G401 (cell line): ENCODE results near the gene JDP2. TPM values are rescaled to one million over a fixed set of nuclear protein-coding genes. Genes with fewer than 3 reads are reported as not detected.

Source experiments
- DNase-seq: peaks from one replicate; pipeline ENCODE4 v3.0.0-alpha.2; 2015; ENCODE audit warnings: low spot score
- in situ Hi-C: cut with HindIII; loops from 2 replicates; pipeline ENCODE4 v1.10.0; 2016; ENCODE audit warnings: low sequenced_read_pairs, mixed read lengths
- total RNA-seq: library from RNA; depleted of rRNA; stranded (reverse); fragments of >200 nt; shearing (Covaris generic); gene quantifications from 2 replicates; pipeline ENCODE4 v1.2.3, GENCODE V29; 2014

Gene JDP2
- total RNA-seq, 1 experiment from 2014 or later, result 37.4 TPM

DNA sequence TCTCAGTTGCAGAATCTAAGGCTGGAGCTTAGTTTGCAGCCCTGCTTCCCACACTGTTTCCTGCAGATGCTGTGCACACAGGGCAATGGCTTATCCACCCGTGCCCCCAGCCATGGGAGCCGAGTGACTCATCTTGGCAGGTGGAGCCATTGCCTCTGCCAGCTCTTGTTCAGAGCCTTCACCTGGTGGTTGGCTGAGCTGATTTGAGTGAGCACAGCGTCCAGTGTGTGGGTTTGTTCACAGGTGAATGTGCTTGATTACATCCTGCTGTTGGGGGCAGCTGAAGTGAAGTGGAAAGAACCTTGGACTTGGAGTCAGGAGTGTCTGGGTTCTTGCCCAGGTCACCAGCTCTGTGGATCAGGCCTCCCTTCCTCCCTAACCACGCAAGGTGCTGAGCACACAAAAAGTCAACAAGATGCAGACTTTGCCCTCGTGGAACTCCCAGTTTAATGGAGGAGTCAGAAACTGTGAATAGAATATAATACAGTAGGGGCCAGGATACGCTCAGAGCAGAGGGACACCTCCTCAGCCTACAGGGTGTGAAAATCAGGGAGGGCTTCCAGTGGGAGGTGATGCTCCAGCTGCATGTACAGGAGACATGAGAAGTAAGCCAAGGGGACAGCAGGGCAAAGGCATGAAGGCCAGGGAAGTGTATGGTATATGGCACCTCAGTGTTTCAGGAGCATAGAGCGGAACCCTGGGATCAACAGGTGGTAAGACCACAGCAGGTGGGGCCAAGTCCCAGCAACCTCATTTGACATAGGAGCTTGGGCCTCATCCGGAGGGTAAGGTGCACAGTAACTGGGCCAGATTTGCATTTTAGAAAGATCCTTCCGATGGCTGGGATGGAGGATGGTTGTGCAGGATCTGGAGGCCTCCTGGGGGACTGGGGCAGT is 22.8 kb downstream of the JDP2 start:
- in situ Hi-C loops, result no loop called here
- peak; percentile 86 for DNase-seq

DNA sequence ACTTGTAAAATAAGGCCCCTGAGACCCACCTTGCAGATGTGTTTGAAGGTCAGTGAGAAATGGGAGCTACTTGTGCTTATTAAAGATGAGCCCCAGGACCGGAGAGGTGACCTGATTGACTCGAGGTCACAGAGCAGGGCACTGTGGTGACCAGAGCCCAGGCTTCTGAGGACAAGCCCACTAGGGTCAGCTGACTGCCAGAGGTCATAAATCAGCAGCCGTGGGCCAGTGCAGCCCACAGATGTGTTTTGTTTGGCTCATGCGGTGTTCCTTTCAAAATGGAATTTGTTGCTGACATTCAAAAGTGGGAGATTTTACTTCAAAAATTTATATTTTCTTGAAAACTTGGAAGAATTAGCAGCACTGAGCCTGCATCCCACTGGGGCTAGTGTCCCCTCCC is 24.5 kb downstream of the JDP2 start:
- no peak for DNase-seq
- in situ Hi-C loops, result no loop called here

DNA sequence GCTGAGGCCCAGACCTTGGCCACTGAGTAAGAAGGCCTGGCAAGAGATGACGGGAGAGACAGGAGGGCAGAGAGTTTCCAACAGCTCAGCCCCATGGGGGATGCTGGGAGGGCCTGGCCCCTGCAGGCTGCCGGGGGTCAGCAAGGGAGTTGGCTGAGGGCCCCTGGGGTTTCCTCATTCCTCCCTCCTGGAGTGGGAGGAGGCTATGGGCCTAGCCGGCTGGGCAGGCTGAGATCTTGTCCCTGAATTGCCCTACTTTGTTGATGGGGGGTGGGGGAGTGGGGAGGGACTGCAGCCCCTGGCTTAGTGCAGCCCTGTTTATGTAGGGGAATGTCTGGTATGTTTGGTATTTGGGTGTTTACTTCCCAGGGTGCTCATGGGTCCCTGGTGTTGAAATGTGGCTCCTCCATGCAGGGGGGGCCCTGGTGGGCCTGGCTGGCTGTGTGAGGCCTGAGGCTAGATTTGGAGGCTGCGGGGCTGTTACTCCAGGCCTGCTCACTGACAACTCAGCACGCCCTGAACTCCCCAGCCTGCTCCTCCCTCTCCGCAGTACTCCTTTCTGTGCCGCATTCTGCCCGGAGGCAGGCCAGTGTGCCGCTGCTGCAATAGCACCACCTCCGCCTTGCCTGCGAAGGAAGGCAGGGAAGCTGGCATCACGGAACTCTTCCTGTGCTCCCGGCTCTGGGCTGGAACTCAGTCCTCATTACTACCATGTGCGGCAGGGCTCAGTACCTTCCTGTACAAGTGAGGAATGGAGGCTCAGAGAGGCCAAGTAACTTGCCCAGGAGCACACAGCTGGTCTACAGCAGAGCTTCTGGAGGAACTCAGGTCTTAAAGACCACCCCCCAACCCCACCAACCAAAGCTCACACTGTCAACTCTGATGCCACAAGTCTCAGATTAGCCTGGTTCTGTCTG is 25.3 kb downstream of the JDP2 start:
- in situ Hi-C loops, result no loop called here
- no peak for DNase-seq

DNA sequence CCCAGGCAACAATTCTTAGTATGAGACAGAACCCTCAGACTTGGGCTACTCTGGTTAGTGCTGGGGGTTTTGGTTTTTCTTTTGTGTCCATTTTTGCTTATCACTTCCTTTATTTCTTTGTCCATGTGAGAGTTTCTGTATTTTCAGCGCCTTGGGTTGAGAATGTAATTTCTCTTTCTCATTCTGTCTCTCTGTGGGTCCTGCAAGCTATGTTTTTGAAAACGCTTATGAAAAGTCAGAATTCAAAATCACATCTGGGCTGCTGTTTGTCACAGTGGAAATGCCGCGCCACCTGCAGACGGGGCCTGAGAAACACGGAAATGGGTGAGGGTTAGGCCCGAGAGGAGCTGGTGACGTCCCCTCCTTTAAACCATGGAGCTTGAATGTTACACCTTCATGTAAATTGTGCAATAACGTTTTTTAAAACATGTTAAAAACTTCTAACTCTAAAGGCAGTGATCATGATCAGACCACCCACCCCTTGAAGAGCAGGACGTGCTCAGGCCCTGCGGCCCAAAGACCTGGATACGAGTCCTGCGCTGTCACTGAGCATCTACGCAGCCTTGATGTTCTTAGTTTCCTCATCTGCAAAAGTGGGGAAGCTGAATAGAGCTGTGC is 26.1 kb downstream of the JDP2 start:
- in situ Hi-C loops, result no loop called here
- DNase-seq, result no peak

DNA sequence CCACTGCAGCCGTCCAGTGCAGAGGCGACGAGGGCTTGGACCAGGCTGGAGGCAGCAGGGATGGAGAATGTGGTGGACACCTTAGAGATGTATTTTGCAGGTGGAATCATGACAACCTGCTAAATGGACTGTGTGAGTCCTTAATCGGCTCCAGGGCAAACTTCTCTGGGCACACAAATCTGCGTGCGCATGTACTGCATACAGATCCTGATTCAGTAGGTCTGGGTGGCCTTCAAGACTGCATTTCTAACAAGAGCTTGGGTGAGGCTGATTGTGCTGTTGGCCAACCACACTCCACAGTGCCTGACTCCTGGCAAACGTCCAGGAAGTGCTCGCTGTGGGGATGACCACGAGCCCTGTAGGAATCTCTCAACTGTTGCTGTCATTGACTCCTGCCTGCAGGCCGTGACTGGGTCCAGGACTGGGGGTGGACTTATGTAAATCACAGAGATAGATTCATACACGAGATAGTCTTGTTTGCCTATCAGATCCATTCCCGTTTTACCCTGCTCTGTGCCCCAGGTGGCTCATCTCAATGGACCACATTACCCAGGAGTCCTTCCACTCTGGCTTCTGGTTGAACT is 27.2 kb downstream of the JDP2 start:
- peak; percentile 56 for DNase-seq
- in situ Hi-C loops, result no loop called here

- no peak for DNase-seq
- in situ Hi-C loops, result no loop called here
These were observed 28.5 kb downstream of the JDP2 start for GRCh38 chr14:75456069-75456996.

GRCh38 chr14:75456997-75457335 is 29.1 kb downstream of the JDP2 start:
- no peak for DNase-seq
- in situ Hi-C loops, result no loop called here

DNA sequence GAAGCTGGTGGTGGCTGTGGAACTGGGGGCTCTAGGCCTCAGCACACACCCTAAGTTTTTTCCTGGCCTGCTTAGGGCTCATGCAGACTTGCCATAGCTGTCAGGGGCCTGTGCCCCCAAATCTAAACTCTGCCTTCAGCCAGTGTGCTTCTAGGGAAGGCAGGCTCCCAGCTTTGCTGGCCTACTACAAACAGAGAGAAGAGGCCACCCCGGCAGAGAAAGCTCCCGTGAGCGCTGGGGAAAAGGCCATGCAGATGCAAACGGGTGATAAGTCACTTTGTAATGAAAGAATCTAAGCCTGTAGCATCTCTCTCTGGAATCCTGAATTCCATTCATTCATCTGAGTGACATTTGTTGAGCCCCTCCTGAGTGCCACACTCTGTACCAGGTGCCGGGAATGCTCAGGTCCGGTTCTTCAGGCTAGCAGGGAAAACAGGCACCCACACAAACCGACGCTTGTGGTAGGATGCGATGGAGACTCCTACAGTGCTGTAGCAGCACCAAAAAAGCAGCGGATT is 29.9 kb downstream of the JDP2 start:
- in situ Hi-C loops, result no loop called here
- DNase-seq, result no peak

- in situ Hi-C loops, result no loop called here
- DNase-seq, result no peak
These were observed 30.5 kb downstream of the JDP2 start for GRCh38 chr14:75458305-75458704.

DNA sequence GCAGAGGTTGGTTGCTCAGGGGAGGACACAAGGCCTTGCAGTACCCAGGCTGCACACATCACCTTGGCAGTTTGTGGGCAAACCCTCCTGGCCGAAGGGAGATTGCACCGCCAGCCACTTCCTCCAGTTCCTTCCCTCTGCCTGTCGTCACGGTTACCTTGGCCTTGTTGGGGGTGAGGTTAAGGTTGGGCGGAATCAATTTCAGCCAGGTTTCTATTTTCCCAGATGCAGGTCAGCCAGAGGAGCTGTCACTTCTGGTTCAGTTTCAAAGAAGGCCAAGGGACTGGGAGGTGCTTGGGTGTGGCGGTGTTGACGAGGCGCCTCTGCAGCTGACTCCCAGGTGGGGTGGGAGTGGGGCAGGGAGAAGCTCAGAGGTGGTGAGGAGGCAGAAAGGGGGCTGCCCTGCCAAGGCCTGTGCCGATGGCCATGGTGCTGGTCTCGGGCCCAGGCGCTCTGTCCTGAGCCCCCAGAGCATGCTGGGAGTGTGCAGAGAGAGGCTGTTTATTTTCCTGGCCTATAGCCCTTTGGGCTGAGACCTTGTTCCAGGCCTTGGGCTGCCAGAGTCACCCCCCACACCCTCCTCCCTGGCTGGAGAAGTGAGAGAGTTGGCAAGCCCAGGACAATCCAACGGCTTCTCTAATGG is 31.4 kb downstream of the JDP2 start:
- DNase-seq, result no peak
- in situ Hi-C loops, result no loop called here

DNA sequence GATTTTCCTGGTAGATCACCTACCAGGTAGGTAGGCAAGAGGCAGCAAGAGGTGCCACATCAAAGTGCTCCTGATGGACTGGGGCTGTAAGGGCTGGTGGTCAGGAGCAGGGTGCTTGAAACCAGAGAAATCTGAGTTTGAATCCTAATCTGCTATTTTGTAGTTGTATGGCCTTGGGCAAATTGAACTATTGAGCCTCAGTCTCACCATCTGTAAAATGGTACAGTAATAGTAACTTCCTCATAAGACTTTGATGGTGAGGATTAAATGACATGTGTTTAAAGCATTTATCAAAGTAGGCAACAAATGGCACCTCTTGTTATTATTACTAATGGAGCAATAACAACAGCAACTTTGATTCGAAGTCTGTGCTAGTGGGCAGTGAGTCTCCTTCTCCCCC is 32.0 kb downstream of the JDP2 start:
- in situ Hi-C loops, result no loop called here
- no peak for DNase-seq

DNA sequence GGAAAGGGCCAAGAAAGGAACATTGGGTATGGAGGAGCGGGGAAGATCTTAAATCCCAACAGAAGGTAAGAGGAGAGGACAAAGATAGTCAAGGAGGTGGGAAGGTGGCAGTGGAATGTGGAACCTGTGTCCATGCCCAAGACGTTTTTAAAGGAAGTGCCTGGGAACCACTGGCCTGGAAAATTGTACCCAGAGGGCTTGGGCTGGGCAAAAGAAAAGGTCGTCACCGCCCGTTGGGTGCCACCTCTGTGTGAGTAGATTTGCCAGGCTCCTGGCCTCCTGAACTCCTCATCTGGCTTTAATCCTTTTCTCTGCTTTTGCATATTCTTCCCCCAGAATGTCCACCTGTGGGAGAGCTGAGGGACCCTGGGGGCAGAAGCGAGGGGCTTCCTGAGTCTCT is 32.6 kb downstream of the JDP2 start:
- DNase-seq, result no peak
- in situ Hi-C loops, result no loop called here

DNA sequence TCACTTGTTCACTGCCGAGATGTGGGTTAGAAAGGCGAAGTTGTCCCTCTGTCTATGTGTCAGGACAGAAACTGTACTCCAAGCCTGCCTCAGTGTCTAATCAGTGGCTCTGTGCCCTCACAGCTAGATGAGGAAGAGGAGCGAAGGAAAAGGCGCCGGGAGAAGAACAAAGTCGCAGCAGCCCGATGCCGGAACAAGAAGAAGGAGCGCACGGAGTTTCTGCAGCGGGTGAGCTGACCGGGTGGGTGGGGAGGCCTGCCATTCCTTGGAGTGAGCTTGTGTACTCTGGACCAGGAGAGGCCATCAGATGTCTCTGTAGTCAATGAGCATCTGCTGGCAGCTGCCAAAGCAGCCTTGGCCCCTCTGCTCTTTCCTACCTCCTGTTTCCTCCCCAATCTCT is 33.5 kb downstream of the JDP2 start:
- in situ Hi-C loops, result no loop called here
- no peak for DNase-seq

DNA sequence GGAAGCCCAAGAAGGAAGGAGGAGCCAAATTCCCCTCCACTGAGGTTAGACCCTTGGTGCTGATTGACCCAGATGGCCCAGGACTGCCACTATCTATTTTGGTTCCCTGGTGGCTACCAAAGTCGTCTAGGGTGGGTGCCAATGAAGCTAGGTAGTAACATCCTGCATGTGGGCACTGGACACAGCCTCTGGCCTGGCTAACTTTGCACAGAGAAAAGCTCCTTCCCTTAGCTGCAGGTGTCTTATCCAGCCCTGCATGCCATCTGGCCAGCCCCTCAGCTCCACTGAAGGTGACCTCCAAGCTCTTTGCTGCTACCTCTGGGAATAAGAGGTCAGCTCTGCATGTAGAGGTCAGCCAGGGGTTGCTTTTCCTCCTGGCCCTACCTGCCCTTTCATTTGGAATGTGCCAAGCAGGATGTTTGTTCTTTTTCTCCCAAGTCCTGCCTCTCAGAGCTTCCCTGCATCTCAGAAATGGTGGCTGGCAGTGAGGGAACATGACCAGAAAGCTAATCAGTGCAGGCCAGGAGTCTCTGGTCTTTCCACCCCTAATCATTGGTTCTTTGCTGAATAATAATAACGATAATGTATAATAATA is 34.0 kb downstream of the JDP2 start:
- in situ Hi-C loops, result no loop called here
- DNase-seq, result no peak

DNA sequence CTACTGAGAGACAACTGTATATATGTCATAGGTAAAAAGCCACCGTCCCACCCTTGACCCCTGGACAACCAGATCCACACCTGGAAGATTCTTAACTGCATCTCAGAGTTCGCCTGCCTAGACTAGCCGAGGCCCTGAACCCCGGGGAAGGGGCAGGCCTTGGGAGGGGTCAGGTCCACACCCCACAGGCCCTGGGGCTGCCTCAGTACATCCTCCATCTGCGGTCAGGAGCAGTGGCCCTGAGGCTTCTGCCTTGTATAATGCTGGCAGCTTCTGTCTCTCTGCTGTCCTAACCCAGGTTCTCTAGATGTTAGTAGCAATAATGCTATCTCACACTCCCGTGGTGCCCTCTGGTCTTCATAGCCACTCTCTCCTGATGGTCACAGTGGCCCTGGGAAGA is 36.8 kb downstream of the JDP2 start:
- DNase-seq, result no peak
- in situ Hi-C loops, result no loop called here

DNA sequence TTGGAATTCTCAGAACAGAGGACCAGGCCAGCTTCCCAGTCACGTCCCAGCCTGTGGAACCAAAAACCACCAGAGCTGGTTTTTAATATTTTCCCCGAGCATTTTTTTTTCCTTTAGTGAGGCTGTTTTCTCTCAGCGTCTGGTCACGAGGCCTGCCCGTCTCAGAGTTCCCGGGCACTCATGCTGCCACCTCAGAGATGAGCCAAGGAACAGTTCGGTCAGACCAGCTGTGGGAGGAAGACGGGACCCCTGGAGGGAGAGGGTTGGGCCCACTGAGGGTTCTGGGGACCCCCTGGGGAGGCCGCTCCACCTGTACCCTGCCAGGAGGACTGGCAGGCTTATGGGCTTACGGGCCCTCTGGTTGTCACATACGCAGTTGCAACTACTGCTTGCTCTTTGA is 39.9 kb downstream of the JDP2 start:
- DNase-seq, result no peak
- in situ Hi-C loops, result no loop called here

DNA sequence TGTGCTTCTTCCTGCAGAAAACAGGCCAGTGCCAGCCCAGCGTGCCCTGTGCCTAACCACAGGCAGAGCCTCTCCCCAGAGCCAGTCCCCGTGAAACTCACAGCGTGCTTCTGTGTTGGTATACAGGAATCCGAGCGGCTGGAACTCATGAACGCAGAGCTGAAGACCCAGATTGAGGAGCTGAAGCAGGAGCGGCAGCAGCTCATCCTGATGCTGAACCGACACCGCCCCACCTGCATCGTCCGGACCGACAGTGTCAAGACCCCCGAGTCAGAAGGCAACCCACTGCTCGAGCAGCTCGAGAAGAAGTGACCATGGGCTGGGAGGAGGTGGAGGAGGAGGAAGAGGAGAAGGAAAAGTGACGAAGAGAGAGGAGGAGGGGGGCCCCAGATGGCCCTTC is 41.3 kb downstream of the JDP2 start:
- in situ Hi-C loops, result no loop called here

More for the DNA sequence above, 41.3 kb downstream of the JDP2 start:
- no peak for DNase-seq
